ENCODE results near the gene IDNK.

The IDNK gene

DNA sequence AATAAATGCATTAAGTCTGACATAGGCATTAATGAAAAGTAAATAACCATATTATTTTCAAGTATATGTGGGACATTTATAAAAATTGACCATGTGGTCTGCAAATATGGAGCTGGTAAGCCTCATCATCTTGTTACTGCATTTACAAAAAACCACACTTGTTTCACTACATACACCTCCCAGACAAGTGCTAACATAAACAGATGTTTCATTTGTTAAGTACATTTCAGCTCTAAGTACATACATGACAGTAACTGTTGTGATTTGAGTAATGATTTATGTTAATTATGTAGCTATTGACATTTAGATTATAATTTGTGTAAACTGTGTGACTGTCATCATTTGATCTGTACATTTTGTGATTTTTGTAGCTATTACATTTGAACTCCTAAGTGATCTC lies 13.9 kb downstream of the IDNK start:
- no peak for DNase-seq

DNA sequence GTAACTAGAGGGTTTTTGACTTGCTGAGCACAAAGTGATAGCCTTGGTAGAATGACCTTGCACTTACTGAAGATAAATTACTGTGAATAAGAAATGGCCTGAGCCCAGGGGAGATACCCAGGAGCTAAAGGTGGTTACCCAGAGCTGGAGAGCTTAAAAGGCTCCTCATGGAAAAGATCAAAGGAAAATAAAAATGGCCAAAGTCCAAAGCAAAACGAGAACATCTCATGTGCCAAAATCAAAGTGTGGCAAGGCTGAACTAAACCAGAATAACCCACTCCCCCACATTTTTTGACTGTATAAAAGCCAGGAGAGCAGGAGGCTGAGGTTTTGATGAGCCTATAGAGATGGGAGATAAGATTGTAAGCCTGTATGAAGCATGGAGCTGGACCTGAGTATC lies 14.4 kb downstream of the IDNK start:
- no peak for DNase-seq

DNA sequence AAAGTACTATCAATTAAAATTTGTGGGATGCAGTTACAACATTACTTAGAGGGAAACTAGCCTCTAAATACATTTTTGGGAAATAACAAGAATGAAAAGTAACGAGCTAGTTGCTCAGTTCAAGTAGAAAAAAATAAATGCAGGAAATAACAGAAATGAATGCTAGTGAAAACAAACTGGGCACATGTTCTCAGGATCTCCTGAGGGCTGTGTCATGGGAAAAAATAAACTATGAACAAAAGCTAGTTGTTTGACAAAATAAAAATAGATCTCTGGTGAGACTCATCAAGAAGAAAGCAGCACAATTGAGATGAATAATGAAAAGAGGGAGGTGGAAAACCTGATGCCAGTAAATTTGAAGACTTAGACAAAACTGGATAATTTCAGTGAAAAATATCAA lies 16.3 kb downstream of the IDNK start:
- no peak for DNase-seq

- DNase-seq, result no peak
Observed at GRCh38 chr9:83642793-83643192, 19.9 kb downstream of the IDNK start.

DNA sequence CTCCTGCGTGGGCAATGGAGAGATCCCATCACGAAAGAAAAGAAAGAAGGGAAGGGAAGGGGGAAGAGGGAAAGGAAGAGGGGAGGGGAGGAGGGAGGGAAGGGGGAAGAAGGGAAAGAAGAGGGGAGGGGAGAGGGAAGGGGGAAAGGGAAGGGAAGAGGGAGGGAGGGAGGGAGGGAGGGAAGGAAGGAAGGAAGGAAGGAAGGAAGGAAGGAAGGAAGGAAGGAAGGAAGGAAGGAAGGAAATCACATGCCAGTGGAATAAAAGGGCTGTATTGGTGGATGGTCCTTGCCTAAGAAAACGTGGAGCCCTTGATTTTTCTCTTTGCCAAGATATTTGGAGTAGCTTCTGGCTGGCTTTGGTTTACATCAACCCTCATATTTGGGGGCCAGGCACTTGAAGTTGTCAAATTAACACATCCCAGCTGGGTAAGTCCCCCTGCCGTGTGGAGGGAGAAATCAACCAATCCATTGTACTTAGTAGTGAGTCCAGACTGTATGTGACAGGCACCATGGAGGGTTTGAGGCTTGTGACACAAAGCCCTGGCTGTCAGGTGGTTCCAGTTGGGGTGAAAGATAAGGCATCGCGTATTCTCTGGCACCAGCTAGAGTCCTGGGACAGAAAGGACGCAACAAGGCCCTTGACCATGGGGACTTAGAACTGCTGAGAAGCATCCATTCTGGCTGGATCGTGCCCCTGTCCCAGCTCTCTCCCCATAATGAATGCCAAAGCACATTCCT lies 23.7 kb downstream of the IDNK start:
- no peak for DNase-seq

DNA sequence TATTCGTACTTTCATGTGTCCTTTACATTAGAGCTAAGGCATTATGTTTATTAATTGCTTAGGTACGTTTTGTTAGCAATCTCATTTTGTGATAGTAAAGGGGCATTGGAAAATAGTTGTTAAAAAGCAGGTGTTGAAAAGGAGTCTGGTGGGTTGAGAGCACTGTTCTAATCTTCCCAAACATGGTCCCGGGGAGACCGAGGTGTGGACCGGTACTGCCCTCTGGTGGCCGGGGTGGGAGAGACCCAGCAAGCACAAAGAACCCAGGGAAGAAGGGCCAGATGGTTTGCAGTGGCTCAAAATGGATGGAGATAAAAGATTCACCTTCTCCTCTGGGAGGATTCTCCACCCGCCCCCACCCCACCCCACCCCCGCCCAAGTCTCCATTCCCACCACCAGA lies 26.1 kb downstream of the IDNK start:
- peak; percentile 65 for DNase-seq

- DNase-seq, result no peak
Observed at GRCh38 chr9:83649515-83649914, 26.6 kb downstream of the IDNK start.

DNA sequence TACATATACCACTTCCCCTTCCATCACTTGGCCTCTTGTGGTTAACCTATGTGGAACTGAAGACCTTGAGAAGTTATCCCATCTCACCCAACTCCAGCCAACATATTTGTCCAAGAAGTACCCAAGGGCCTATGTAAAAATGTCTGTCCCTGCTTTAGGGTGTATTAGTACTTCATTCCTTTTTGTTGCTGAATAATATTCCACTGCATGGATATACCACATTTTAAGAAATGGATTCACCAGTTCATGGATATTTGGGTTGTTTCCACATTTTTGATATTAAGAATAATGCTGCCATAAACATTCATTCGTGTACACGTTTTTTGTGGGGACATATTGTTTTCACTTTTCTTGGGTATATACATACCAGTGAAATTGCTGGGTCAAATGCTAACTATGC lies 28.6 kb downstream of the IDNK start:
- no peak for DNase-seq

DNA sequence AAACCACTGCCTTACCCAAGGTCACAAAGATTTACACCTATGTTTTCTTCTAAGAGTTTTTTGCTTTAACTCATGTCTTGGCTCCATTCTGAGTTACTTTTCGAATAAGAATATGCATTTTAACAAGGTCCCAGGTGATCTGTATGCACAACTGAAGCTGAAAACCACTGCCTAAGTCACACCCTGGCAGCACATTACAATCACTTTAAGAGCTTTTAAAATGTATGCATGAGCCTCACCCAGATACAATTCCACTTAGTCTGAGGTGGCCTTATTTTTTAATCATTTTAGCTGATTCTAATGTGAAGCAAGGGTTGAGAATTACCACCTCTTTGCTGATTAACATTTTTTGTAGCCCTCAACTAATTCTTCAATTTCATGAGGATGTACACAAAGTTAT lies 29.5 kb downstream of the IDNK start:
- DNase-seq, result no peak

- no peak for DNase-seq
Observed at GRCh38 chr9:83655433-83655832, 32.5 kb downstream of the IDNK start.

DNA sequence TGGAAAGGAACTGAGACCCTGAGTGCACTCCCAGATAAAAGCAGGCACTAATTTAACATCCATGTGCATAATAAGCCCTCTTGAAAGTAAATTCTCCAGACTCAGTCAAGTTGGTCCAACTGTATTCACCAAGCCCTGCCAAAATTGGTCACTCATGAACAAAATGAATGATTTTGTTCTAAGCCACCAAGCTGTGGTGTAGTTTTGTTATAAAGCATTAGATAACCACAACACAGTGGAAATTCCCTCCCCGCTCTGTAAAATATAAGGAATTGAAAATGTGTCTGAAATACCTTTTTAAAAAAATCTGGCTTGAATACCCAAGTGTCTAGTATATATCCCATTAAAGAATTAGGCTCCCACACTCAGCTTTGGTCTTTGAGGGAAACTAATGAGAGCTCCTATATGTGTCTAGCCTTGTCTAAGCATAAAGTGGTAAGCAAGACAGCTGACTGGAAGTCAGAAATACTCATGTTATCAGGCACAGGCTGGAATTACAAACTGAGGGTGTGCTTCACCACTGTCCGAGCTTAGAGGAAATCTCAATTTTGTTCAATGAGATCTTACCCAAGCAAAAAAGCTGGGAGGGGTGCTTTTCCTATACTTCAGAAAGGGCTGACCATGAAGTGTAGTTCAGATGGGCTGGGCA lies 33.2 kb downstream of the IDNK start:
- no peak for DNase-seq

GRCh38 chr9:83656952-83657351 lies 34.0 kb downstream of the IDNK start:
- no peak for DNase-seq

DNA sequence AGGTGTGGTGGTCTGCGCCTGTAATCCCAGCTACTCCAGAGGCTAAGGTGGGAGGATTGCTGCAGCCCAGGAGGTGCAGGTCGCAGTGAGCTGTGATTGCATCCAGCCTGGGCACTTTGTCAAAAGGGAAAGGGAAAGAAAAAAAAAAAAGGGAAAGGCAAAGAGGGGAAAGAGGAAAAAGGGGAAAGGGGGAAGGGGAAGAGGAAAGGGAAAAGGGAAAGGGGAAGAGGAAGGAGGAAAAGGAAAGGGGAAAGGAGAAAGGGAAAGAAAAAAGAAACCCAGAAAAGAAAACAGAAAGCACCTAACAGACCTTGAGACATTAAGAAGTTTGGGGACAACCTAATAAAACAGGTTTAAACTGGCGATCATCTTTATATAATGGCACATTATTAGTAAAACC lies 40.0 kb downstream of the IDNK start:
- no peak for DNase-seq

- no peak for DNase-seq
Observed at GRCh38 chr9:83665580-83666200, 42.7 kb downstream of the IDNK start.

DNA sequence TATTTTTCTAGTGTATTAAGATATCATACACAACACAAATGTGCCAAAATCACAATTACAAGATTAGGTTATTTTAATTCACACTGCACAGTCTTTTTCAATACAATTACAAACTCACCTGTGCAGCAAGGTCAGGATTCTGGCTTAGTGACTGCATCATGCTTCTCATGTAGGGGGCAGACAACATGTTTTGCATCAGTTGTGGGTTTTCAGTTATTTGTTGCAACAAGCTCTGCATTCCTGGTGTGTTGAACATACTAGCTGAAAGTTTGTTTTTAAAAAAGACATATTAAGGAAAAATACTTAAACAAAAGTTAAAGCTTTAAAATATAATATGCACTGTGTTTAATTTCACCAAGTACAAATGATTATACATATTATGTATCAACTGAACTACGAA lies 46.1 kb downstream of the IDNK start:
- no peak for DNase-seq

GRCh38 chr9:83670381-83670780 lies 47.4 kb downstream of the IDNK start:
- DNase-seq, result no peak

GRCh38 chr9:83671451-83671850 lies 48.5 kb downstream of the IDNK start:
- DNase-seq, result no peak

DNA sequence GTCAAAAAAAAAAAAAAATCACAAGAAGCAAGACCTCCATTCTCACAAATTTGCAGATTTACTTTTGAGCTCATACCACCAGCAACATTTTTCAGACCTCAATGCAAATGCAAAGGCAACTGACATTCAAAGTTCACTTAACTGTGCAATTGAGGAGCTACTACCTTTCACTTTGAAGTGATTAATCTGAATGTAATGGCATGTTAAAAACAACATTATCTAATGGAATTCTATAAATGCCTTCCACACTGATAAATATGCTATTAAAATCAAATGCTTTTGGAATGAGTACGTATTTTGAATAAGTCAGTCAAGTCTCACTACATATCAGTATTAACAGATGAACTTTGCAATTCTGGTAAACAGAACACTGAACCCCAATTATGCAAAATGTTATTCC lies 52.5 kb downstream of the IDNK start:
- no peak for DNase-seq

DNA sequence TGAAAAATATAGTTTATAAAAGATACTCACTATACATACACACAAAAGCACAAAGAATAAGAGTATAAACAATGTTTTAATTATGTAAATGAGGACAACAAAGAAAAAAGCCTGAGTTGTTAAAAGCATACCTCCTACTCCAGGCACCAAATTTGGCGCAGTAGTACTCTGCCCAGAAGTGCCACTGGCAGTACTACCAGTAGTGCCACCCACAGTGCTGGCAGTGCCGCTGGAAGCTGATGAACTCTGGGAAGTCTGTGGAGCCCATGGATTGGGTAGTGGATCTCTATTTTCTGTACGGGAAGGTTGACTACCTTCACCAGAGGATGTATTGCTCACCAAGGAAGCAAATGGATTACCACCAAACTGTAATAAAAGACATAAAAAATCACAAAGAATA lies 54.7 kb downstream of the IDNK start:
- DNase-seq, result no peak

DNA sequence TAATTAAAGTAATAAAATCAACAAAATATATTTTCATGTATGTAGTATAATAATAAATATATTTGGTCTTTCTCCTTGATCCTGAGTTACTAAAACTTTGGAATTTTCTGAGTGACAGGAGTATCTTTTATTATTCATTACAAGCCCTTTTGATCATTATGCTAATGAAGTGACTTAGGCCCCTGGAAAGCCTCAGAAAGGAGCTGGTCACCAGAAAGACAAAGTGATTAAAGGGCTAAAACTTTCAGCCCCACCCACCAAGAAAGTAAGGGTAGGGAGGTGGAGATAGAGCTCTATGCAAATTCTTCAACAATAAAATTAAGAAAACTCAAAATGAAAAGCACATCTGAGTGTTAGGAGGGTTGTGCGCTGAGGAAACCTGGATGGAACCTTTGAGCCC lies 57.3 kb downstream of the IDNK start:
- DNase-seq, result no peak

- no peak for DNase-seq
Observed at GRCh38 chr9:83681490-83681889, 58.5 kb downstream of the IDNK start.

DNA sequence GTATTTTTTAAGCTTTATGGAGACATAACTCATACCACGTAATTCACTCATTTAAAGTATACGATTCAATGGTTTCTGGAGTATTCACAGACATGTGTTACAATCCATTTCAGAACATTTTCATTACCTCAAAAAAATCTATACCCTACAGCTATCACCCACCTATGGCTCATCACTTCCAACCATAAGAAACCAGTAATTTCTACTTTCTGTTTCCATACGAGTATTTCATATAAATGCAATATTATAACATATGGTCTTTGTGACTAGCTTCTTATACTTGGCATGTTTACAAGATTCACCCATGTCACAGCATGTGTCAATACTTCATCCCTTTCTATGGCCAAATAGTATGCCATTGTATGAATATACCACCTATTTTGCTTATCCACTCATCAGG lies 66.0 kb downstream of the IDNK start:
- no peak for DNase-seq

DNA sequence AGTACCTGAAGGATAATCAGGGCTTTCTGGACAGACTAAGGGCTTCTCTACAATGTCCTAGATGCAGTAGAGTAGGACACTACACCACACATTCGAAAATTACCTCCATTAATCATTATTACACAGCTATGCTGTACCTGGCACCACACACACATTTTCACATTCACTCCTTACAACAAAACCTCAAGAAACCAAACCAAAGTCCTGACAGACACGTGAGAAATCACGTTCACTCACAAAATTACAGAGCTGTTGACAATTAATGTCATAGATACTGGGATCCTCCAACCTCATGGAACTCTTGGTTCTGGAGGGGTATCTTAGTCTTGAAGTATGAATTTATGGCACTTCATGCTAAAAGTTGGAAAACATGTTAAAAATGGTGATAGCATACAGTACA lies 68.5 kb downstream of the IDNK start:
- no peak for DNase-seq

Data from central memory CD4-positive, alpha-beta T cell (primary cell).